AG10803 (cell line): ENCODE results near the gene CAPN3.
"Not testable (repeated sequence)": the region's sequence is repeated elsewhere in the genome, so short reads cannot be mapped to it uniquely, and the experiment has no call there.

Experiments used
- DNase-seq: peaks from one replicate; pipeline ENCODE4 v3.0.0; 2010; ENCODE audit warnings: low read depth
- H3K4me3 ChIP-seq: 2 replicates; pipeline ENCODE4 v1.5.1; 2011; ENCODE audit warnings: mild to moderate bottlenecking, low read length, control low read depth
- CTCF ChIP-seq: conservative IDR thresholded peaks from 2 replicates; pipeline ENCODE4 v1.5.1; 2011; ENCODE audit warnings: mild to moderate bottlenecking, low read length, control low read depth, inconsistent platforms

CAPN3 gene

GRCh38 chr15:42359249-42359648, at the start of gene CAPN3:
CAPN3 (plus strand) TSS chr15:42359501; CDS start chr15:42359806, 305 bp downstream.
- H3K4me3 ChIP-seq: no peak within 1 kb of the TSS
- DNase-seq: no peak
- TF ChIP-seq CTCF: no peak

- no peak overlapping the region for H3K4me3 ChIP-seq
- no peak for TF ChIP-seq CTCF
- DNase-seq: no peak
Measured at GRCh38 chr15:42313463-42313862, 45.8 kb upstream of the CAPN3 start.

GRCh38 chr15:42314818-42315217, 44.5 kb upstream of the CAPN3 start:
- TF ChIP-seq CTCF: no peak
- no peak overlapping the region for H3K4me3 ChIP-seq
- DNase-seq: no peak

- TF ChIP-seq CTCF: no peak
- peak; percentile 7 for DNase-seq
- no peak overlapping the region for H3K4me3 ChIP-seq
Measured at GRCh38 chr15:42315521-42315920, 43.8 kb upstream of the CAPN3 start.

GRCh38 chr15:42316282-42316805, 43.0 kb upstream of the CAPN3 start:
- not testable (repeated sequence) for H3K4me3 ChIP-seq, DNase-seq

- H3K4me3 ChIP-seq: no peak overlapping the region
- DNase-seq: no peak
- TF ChIP-seq CTCF: no peak
Measured at GRCh38 chr15:42319206-42319605, 40.1 kb upstream of the CAPN3 start.

GRCh38 chr15:42324308-42324707, 35.0 kb upstream of the CAPN3 start:
- H3K4me3 ChIP-seq: no peak overlapping the region
- no peak for TF ChIP-seq CTCF
- no peak for DNase-seq

- TF ChIP-seq CTCF: no peak
- no peak for DNase-seq
- H3K4me3 ChIP-seq: no peak overlapping the region
Measured at GRCh38 chr15:42329161-42329560, 30.1 kb upstream of the CAPN3 start.
